ENCODE results near the gene IRAK2.

- TF ChIP-seq, protein P1, sequence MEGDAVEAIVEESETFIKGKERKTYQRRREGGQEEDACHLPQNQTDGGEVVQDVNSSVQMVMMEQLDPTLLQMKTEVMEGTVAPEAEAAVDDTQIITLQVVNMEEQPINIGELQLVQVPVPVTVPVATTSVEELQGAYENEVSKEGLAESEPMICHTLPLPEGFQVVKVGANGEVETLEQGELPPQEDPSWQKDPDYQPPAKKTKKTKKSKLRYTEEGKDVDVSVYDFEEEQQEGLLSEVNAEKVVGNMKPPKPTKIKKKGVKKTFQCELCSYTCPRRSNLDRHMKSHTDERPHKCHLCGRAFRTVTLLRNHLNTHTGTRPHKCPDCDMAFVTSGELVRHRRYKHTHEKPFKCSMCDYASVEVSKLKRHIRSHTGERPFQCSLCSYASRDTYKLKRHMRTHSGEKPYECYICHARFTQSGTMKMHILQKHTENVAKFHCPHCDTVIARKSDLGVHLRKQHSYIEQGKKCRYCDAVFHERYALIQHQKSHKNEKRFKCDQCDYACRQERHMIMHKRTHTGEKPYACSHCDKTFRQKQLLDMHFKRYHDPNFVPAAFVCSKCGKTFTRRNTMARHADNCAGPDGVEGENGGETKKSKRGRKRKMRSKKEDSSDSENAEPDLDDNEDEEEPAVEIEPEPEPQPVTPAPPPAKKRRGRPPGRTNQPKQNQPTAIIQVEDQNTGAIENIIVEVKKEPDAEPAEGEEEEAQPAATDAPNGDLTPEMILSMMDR (conservative IDR thresholded peaks at IDR 0.05; ENCODE audit: low read depth, low read length): no peak
- no peak for TF ChIP-seq EZH2phosphoT487 (IDR thresholded peaks at IDR 0.05; ENCODE audit: borderline replicate concordance, low read length)
- TF ChIP-seq EZH2 (IDR thresholded peaks at IDR 0.05; ENCODE audit: low read length, unreplicated experiment): no peak
These were observed 113.8 kb downstream of the IRAK2 start for GRCh38 chr3:10278501-10278900.
